GM12865 (cell line): ENCODE data around the gene CTBP1.

Experiments used
- DNase-seq: peaks from one replicate; pipeline ENCODE4 v3.0.0; 2010; ENCODE audit warnings: low read depth
- H3K4me3 ChIP-seq: 2 replicates; pipeline ENCODE4 v1.5.1; 2011; ENCODE audit warnings: mild to moderate bottlenecking, low read depth, low read length, control low read depth
- CTCF ChIP-seq: IDR thresholded peaks from 2 replicates; pipeline ENCODE4 v1.5.1; 2011; ENCODE audit warnings: low read length, control low read depth, low read depth, inconsistent platforms; ENCODE audit not compliant: insufficient read depth; ENCODE audit errors: missing control alignments

The CTBP1 gene

GRCh38 chr4:1221155-1221870 lies 27.6 kb downstream of the CTBP1 start:
- no peak for DNase-seq
- no peak for TF ChIP-seq CTCF
- H3K4me3 ChIP-seq = no peak overlapping the region

- H3K4me3 ChIP-seq = no peak overlapping the region
- DNase-seq = no peak
- TF ChIP-seq CTCF = no peak
These were observed 28.4 kb downstream of the CTBP1 start for GRCh38 chr4:1220566-1220965.

GRCh38 chr4:1219566-1219950 lies 29.4 kb downstream of the CTBP1 start:
- no peak for TF ChIP-seq CTCF
- H3K4me3 ChIP-seq = peak overlapping the region; percentile 33
- no peak for DNase-seq

GRCh38 chr4:1218634-1219565 lies 30.0 kb downstream of the CTBP1 start:
- peak overlapping the region; percentile 41 for H3K4me3 ChIP-seq
- TF ChIP-seq CTCF = no peak
- peak; percentile 93 for DNase-seq

GRCh38 chr4:1217366-1217765 lies 31.6 kb downstream of the CTBP1 start:
- peak overlapping the region; percentile 28 for H3K4me3 ChIP-seq
- DNase-seq = no peak
- no peak for TF ChIP-seq CTCF

- H3K4me3 ChIP-seq = peak overlapping the region; percentile 28
These were observed 32.0 kb downstream of the CTBP1 start for GRCh38 chr4:1216869-1217294.

More at GRCh38 chr4:1216869-1217294, 32.0 kb downstream of the CTBP1 start:
- TF ChIP-seq CTCF = peak; percentile 6
- peak; percentile 81 for DNase-seq
